MM.1S (cell line): ENCODE measurements around the gene ADARB2.

Experiments
- CTCF ChIP-seq: fragments of 300-600 bp; sonication (generic); IDR thresholded peaks from 2 replicates; pipeline ENCODE4 v1.5.1; 2016; ENCODE audit warnings: antibody characterized with exemption, low read length, mixed read lengths
- EZH2 ChIP-seq: fragments of 300-600 bp; sonication (generic); optimal IDR thresholded peaks from 2 replicates; pipeline ENCODE3; 2017; ENCODE audit warnings: low read depth, mild to moderate bottlenecking, antibody characterized with exemption, low read length, mixed read lengths

- TF ChIP-seq CTCF (no peak), EZH2 (no peak)
Measured at GRCh38 chr10:1180071-1180730, 557.1 kb downstream of the ADARB2 start.
